ENCODE measurements around the gene SETSIP. TPM values are rescaled to one million over a fixed set of nuclear protein-coding genes. Genes with fewer than 3 reads are reported as not detected.

The SETSIP gene
- total RNA-seq, 1 donor from 2014 or later, result not detected

DNA sequence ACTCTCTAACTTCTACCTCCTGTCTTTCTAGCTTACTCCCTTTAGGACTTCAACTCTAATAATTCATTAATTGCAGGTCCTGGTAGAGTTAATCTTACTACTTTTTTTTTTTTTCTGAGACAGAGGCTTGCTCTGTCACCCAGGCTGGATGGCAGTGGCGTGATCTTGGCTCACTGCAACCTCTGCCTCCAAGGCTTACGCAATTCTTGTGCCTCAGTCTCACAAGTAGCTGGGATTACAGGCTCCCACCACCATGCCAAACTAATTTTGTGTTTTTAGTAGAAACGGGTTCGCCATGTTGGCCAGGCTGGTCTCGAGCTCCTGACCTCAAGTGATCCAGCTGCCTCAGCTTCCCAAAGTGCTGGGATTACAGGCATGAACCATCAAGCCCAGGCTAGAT, 20.7 kb upstream of the SETSIP start:
- H3K4me3 ChIP-seq (ENCODE audit: low read depth, low read length), result no peak overlapping the region
- no peak for DNase-seq (ENCODE audit: low read depth)
- TF ChIP-seq, protein P1, sequence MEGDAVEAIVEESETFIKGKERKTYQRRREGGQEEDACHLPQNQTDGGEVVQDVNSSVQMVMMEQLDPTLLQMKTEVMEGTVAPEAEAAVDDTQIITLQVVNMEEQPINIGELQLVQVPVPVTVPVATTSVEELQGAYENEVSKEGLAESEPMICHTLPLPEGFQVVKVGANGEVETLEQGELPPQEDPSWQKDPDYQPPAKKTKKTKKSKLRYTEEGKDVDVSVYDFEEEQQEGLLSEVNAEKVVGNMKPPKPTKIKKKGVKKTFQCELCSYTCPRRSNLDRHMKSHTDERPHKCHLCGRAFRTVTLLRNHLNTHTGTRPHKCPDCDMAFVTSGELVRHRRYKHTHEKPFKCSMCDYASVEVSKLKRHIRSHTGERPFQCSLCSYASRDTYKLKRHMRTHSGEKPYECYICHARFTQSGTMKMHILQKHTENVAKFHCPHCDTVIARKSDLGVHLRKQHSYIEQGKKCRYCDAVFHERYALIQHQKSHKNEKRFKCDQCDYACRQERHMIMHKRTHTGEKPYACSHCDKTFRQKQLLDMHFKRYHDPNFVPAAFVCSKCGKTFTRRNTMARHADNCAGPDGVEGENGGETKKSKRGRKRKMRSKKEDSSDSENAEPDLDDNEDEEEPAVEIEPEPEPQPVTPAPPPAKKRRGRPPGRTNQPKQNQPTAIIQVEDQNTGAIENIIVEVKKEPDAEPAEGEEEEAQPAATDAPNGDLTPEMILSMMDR (conservative IDR thresholded peaks at IDR 0.05; ENCODE audit: low read depth, low read length), result no peak

DNA sequence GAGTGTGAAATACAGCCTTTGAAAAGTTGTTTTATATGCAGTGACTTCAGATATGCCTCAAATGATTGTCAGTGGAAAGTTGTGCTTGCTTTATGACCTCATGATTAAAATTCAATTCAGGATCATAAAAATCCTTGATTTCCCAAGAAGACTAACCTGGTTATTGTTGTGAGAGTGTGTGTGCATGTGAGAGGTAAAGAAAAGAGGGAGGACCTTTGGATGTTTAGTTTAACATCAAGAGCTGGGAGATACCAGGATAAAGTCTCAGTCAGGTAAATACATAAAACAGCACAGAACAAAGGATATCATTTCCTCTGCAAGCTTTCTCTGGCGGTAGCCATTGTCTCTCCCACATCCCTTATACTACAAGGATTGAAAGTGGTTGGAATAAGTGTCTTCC, 19.4 kb upstream of the SETSIP start:
- TF ChIP-seq, protein P1 (conservative IDR thresholded peaks at IDR 0.05; ENCODE audit: low read depth, low read length), result no peak
- no peak for DNase-seq (ENCODE audit: low read depth)
- no peak overlapping the region for H3K4me3 ChIP-seq (ENCODE audit: low read depth, low read length)

DNA sequence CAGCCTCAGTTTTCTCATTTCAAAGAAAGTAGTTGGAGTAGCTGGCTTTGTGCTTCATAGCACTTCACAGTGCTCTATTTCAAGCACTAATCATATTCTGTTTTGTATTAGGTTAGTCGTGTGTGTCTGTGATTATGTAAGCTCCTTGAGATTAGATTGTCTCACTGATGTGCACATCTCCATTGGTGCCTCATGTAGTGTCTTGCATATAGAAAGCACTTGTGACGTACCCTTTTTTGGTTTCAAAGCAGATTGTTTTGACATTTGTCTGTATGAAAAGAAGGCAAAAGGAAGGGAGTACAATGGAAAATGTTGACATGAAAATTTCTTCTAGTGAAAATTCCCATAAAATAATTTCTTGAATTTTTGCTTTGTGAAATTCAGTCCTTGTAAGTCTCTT, 18.9 kb upstream of the SETSIP start:
- H3K4me3 ChIP-seq (ENCODE audit: low read depth, low read length), result no peak overlapping the region
- TF ChIP-seq, protein P1 (conservative IDR thresholded peaks at IDR 0.05; ENCODE audit: low read depth, low read length), result no peak
- DNase-seq (ENCODE audit: low read depth), result no peak

DNA sequence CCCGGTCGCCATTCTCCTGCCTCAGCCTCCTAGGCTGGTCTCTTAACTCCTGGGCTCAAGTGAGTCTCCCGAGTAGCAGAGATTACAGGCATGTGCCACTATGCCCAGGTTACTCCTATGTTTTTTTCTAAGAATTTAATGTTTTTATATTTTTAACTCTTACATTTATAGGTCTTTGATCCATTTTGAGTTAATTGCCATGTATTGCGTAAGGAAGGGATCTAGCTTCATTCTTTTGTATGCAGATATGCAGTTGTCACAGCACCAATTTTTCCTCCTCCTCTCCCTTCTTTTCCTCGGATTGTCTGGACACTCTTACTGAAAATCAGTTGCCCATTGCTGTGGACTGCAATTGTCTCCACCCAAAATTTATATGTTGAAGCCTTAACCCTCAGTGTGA, 16.4 kb upstream of the SETSIP start:
- DNase-seq (ENCODE audit: low read depth), result no peak
- TF ChIP-seq, protein P1 (conservative IDR thresholded peaks at IDR 0.05; ENCODE audit: low read depth, low read length), result no peak
- H3K4me3 ChIP-seq (ENCODE audit: low read depth, low read length), result no peak overlapping the region

DNA sequence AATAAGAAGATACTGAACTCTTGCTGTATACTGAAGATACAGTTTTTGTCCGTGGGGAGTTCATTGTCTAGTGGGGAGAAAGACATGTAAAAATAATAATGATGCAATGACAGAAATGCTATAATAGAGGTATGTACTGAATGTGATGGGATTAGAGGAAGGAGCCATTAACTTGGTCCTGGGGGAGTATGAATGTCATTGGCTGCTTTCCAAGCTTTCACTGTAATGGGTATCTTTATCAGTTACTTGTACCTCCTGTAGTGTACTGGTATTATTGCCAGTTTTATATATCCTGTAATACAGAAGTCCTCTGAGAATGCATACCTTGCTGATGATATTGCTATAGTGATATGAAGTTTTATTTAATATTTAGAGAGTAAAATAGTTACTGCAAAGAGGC, 12.3 kb upstream of the SETSIP start:
- TF ChIP-seq, protein P1 (conservative IDR thresholded peaks at IDR 0.05; ENCODE audit: low read depth, low read length), result no peak
- H3K4me3 ChIP-seq (ENCODE audit: low read depth, low read length), result no peak overlapping the region
- DNase-seq (ENCODE audit: low read depth), result no peak

DNA sequence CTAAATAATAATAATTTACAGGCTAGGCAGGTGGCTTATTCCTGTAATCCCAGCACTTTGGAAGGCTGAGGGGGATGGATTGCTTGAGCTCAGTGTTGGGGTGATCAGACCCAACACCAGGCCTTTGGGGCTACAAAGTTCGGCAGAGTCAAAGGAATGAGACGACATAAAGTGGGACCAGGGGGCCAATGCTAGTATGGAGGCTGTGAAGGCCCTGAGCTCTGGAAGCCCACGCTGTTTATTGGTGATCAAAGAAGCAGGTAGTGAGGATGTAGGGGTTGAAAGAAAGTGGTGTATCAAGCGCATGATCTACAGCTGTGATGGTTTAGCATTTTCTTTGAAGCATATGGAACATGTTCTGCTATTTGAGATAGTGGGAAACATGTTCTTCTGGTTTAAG, 10.5 kb upstream of the SETSIP start:
- DNase-seq (ENCODE audit: low read depth), result no peak
- H3K4me3 ChIP-seq (ENCODE audit: low read depth, low read length), result no peak overlapping the region
- TF ChIP-seq, protein P1 (conservative IDR thresholded peaks at IDR 0.05; ENCODE audit: low read depth, low read length), result no peak

DNA sequence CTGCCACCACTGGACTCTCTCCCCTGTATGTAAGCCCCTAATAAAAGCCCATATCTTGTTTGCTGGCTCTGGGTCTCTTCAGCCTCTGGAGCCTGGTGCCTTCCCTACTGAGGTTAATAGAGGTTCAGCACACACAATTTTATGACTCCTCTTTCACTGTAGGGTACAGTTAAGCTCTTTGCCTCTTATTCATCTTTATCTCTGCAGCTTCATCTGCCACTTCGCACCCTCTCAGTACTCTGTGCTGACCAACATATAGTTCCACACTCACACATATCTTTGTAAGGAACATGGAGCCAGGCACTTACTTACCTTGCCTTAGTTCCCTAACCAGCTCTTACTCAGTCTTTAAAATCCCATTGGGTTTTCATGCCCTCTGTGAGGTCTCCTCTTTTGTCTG, 9.4 kb upstream of the SETSIP start:
- TF ChIP-seq, protein P1 (conservative IDR thresholded peaks at IDR 0.05; ENCODE audit: low read depth, low read length), result no peak
- no peak overlapping the region for H3K4me3 ChIP-seq (ENCODE audit: low read depth, low read length)
- DNase-seq (ENCODE audit: low read depth), result no peak

All from epithelial cell of proximal tubule (primary cell).